Astrocyte of the cerebellum (primary cell): ENCODE results near the gene TUT1.
"Not testable (repeated sequence)": the region's sequence is repeated elsewhere in the genome, so short reads cannot be mapped to it uniquely, and the experiment has no call there.

Source experiments
- DNase-seq: peaks from one replicate; pipeline ENCODE4 v3.0.0-alpha.2; 2011; ENCODE audit warnings: low read depth
- H3K4me3 ChIP-seq: 2 replicates; pipeline ENCODE4 v1.5.1; 2011; ENCODE audit warnings: mild to moderate bottlenecking, low read depth, low read length, moderate library complexity
- CTCF ChIP-seq: IDR thresholded peaks from 2 replicates; pipeline ENCODE4 v1.5.1; 2012; ENCODE audit warnings: low read length, low read depth, moderate library complexity, mild to moderate bottlenecking; ENCODE audit errors: missing control alignments
- in situ Hi-C: cut with HindIII; loops from 2 replicates; pipeline ENCODE4 v1.10.0; 2017; ENCODE audit warnings: low sequenced_read_pairs

The TUT1 gene

GRCh38 chr11:62575837-62576236 is 15.5 kb downstream of the TUT1 start:
- in situ Hi-C loops = no loop called here
- peak overlapping the region; percentile 87 for H3K4me3 ChIP-seq
- no peak for TF ChIP-seq CTCF
- no peak for DNase-seq

GRCh38 chr11:62575156-62575555 is 16.2 kb downstream of the TUT1 start:
- no peak for TF ChIP-seq CTCF
- H3K4me3 ChIP-seq = peak overlapping the region; percentile 87
- in situ Hi-C loops = no loop called here
- no peak for DNase-seq

GRCh38 chr11:62574363-62575071 is 16.8 kb downstream of the TUT1 start:
- no peak for TF ChIP-seq CTCF
- in situ Hi-C loops = loop anchor here (5.0 kb wide), 1 partner anchor 63 kb away; no protein-coding TSS in a partner anchor
- H3K4me3 ChIP-seq = peak overlapping the region; percentile 87
- DNase-seq = no peak

- DNase-seq = peak; percentile 100
- in situ Hi-C loops = loop anchor here (5.0 kb wide), 1 partner anchor 64 kb away; no protein-coding TSS in a partner anchor
- peak within 1 kb of the TSS; percentile 87 for H3K4me3 ChIP-seq
- TF ChIP-seq CTCF = no peak
Measured at GRCh38 chr11:62573592-62574362, 17.5 kb downstream of the TUT1 start, which contains the start of gene EEF1G. Gene EEF1G, minus strand, starts transcription at chr11:62573891. Its CDS starts 49 bp downstream, at chr11:62573842.

- in situ Hi-C loops = loop anchor here (5.0 kb wide), 1 partner anchor 64 kb away; no protein-coding TSS in a partner anchor
- no peak for TF ChIP-seq CTCF
- peak overlapping the region; percentile 87 for H3K4me3 ChIP-seq
- DNase-seq = no peak
Measured at GRCh38 chr11:62573006-62573591, 18.2 kb downstream of the TUT1 start.

- DNase-seq = no peak
- peak overlapping the region; percentile 87 for H3K4me3 ChIP-seq
- no peak for TF ChIP-seq CTCF
- in situ Hi-C loops = loop anchor here (5.0 kb wide), 1 partner anchor 65 kb away; no protein-coding TSS in a partner anchor
Measured at GRCh38 chr11:62572431-62572830, 18.9 kb downstream of the TUT1 start.

- H3K4me3 ChIP-seq, DNase-seq: not testable (repeated sequence)
- in situ Hi-C loops = loop anchor here (5.0 kb wide), 1 partner anchor 66 kb away; no protein-coding TSS in a partner anchor
Measured at GRCh38 chr11:62571493-62571892, 19.8 kb downstream of the TUT1 start.

- in situ Hi-C loops = loop anchor here (5.0 kb wide), 1 partner anchor 66 kb away; no protein-coding TSS in a partner anchor
- H3K4me3 ChIP-seq, DNase-seq: not testable (repeated sequence)
Measured at GRCh38 chr11:62570903-62571302, 20.4 kb downstream of the TUT1 start.
